Mesodermal cell (in vitro differentiated cells): ENCODE measurements around the gene ELAVL2.

Experiments used
- H3K27ac ChIP-seq: 2 replicates; pipeline ENCODE4 v1.7.0; 2013; ENCODE audit warnings: mild to moderate bottlenecking, low read depth, low read length, moderate library complexity; ENCODE audit not compliant: severe bottlenecking
- H3K36me3 ChIP-seq: 2 replicates; pipeline ENCODE4 v1.7.1; 2013; ENCODE audit warnings: mild to moderate bottlenecking, low read length, moderate library complexity; ENCODE audit not compliant: control insufficient read depth, insufficient read depth
- H3K4me1 ChIP-seq: one replicate; pipeline ENCODE4 v1.7.1; 2013; ENCODE audit warnings: mild to moderate bottlenecking, low read length; ENCODE audit not compliant: insufficient read depth, control insufficient read depth, poor library complexity, severe bottlenecking
- H3K4me3 ChIP-seq: 2 replicates; pipeline ENCODE4 v1.7.0; 2013; ENCODE audit warnings: low read length, control low read depth, mild to moderate bottlenecking; ENCODE audit not compliant: insufficient read depth, poor library complexity, severe bottlenecking; ENCODE audit errors: extremely low read depth
- H3K9me3 ChIP-seq: 2 replicates; pipeline ENCODE4 v1.7.1; 2013; ENCODE audit warnings: mild to moderate bottlenecking, low read length, moderate library complexity; ENCODE audit not compliant: control insufficient read depth
- WGBS, 2 experiments: methylation state at CpG; one replicate each; pipeline ENCODE4 v1.1.5; 2013; ENCODE audit warnings: missing lambda C conversion rate in 2 of 2; ENCODE audit not compliant: insufficient coverage in 2 of 2; 5-methylcytosine and 5-hydroxymethylcytosine counted together

The ELAVL2 gene

GRCh38 chr9:23643656-23644258, 182.3 kb downstream of the ELAVL2 start:
- no peaks in the 10 kb centered on the region for H3K4me1 ChIP-seq
- no peaks in the 10 kb centered on the region for H3K9me3 ChIP-seq
- H3K27ac ChIP-seq: no peak overlapping the region
- H3K36me3 ChIP-seq: no peaks in the 10 kb centered on the region
- WGBS, 2 experiments: 87% methylated on average over 1 of the region's 1 CpG; no CpG with 5 or more reads in 1 of the 2 experiments
- no peak overlapping the region for H3K4me3 ChIP-seq
